Tibial artery (tissue), 4 donors: ENCODE data around the gene ZMYM2.
"Not testable (repeated sequence)": the region's sequence is repeated elsewhere in the genome, so short reads cannot be mapped to it uniquely, and the experiment has no call there.

ENCODE experiments used
- DNase-seq, 2 donors: peaks; one replicate each; pipeline ENCODE4 v3.0.0-alpha.2; 2019
- H3K27ac ChIP-seq, 2 donors: fragments of 200-600 bp; sonication (generic) in 1 of 2; 1 replicate in 1 of 2; 2 replicates in 1 of 2; pipeline ENCODE4 v1.5.1; 2018 to 2019; ENCODE audit warnings: mild to moderate bottlenecking in 1 of 2
- H3K27me3 ChIP-seq, 2 donors: fragments of 200-600 bp; sonication (generic) in 1 of 2; one replicate each; pipeline versions ENCODE4 v1.5.1 to v1.6.0; 2016 to 2019
- H3K36me3 ChIP-seq, 3 donors: fragments of 200-600 bp; sonication (generic) in 2 of 3; one replicate each; pipeline ENCODE4 v1.5.1; 2016 to 2019; ENCODE audit warnings: mild to moderate bottlenecking in 2 of 3
- H3K4me1 ChIP-seq, 4 donors: fragments of 200-600 bp; sonication (generic) in 2 of 4; 1 replicate in 3 of 4; 2 replicates in 1 of 4; pipeline ENCODE4 v1.5.1; 2016 to 2019
- H3K4me3 ChIP-seq, 2 donors: fragments of 200-600 bp; sonication (generic) in 1 of 2; 1 replicate in 1 of 2; 2 replicates in 1 of 2; pipeline ENCODE4 v1.5.1; 2018 to 2019; ENCODE audit warnings: mild to moderate bottlenecking in 2 of 2
- H3K9me3 ChIP-seq, 3 donors: fragments of 200-600 bp; sonication (generic) in 1 of 3; one replicate each; pipeline ENCODE4 v1.5.1; 2016 to 2019
- intact Hi-C: fragments of 100-400 bp; cut with DNase I; formaldehyde crosslinking; loops from one replicate; pipeline ENCODE4 v1.15.0; 2023; ENCODE audit warnings: low total_unique reads
- TF ChIP-seq, protein P1 (sequence below), 2 experiments: fragments of 200-600 bp in 1 of 2; fragments of 450-650 bp in 1 of 2; IDR thresholded peaks; one replicate each; pipeline ENCODE4 v1.5.1; 2017 to 2019; ENCODE audit warnings: antibody characterized with exemption in 2 of 2, mild to moderate bottlenecking in 1 of 2, moderate library complexity in 1 of 2

Gene ZMYM2

DNA sequence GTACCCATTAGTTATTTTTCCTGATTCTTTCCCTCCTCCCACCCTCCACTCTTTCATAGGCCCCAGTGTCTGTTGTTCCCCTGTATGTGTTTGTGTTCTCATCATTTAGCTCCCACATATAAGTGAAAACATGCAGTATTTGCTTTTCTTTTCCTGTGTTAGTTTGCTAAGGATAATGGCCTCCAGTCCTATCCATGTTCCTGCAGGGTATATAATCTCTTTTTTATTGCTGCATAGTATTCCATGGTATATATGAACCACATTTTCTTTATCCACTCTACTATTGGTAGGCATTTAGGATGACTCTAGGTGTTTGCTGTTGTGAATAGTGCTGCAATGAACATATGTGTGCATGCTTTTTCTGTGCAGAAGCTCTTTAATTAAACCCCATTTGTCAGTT, 79.4 kb downstream of the ZMYM2 start:
- no peaks in the 10 kb centered on the region for H3K9me3 ChIP-seq
- no peak overlapping the region for H3K4me3 ChIP-seq
- H3K4me1 ChIP-seq = no peaks in the 10 kb centered on the region
- DNase-seq = no peak
- TF ChIP-seq, protein P1, sequence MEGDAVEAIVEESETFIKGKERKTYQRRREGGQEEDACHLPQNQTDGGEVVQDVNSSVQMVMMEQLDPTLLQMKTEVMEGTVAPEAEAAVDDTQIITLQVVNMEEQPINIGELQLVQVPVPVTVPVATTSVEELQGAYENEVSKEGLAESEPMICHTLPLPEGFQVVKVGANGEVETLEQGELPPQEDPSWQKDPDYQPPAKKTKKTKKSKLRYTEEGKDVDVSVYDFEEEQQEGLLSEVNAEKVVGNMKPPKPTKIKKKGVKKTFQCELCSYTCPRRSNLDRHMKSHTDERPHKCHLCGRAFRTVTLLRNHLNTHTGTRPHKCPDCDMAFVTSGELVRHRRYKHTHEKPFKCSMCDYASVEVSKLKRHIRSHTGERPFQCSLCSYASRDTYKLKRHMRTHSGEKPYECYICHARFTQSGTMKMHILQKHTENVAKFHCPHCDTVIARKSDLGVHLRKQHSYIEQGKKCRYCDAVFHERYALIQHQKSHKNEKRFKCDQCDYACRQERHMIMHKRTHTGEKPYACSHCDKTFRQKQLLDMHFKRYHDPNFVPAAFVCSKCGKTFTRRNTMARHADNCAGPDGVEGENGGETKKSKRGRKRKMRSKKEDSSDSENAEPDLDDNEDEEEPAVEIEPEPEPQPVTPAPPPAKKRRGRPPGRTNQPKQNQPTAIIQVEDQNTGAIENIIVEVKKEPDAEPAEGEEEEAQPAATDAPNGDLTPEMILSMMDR (IDR thresholded peaks at IDR 0.05) = no peak
- intact Hi-C loops = no loop called here
- peaks cover 48 to 52% (median 51%) of the 10 kb centered on the region in 3 donors for H3K36me3 ChIP-seq
- H3K27ac ChIP-seq = no peak overlapping the region
- no peaks in the 10 kb centered on the region for H3K27me3 ChIP-seq

DNA sequence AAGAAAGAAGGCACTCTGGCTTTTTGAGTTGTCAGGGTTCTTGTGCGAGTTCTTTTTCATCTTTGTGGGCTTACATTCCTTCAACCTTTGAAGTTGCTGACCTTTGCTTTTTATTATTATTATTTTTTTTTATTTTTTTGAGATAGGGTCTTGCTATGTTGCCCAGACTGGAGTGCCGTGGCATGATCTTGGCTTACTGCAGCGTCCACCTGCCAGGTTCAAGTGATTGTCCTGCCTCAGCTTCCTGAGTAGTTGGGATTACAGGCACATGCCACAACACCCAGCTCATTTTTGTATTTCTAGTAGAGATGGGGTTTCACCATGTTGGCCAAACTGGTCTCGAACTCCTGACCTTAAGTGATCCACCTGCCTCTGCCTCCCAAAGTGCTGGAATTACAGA, 84.1 kb downstream of the ZMYM2 start:
- H3K27ac ChIP-seq, H3K27me3 ChIP-seq, H3K4me1 ChIP-seq, H3K4me3 ChIP-seq, H3K9me3 ChIP-seq, DNase-seq, intact Hi-C loops: not testable (repeated sequence)
- peaks cover 20 to 47% (median 24%) of the 10 kb centered on the region in 3 donors for H3K36me3 ChIP-seq

DNA sequence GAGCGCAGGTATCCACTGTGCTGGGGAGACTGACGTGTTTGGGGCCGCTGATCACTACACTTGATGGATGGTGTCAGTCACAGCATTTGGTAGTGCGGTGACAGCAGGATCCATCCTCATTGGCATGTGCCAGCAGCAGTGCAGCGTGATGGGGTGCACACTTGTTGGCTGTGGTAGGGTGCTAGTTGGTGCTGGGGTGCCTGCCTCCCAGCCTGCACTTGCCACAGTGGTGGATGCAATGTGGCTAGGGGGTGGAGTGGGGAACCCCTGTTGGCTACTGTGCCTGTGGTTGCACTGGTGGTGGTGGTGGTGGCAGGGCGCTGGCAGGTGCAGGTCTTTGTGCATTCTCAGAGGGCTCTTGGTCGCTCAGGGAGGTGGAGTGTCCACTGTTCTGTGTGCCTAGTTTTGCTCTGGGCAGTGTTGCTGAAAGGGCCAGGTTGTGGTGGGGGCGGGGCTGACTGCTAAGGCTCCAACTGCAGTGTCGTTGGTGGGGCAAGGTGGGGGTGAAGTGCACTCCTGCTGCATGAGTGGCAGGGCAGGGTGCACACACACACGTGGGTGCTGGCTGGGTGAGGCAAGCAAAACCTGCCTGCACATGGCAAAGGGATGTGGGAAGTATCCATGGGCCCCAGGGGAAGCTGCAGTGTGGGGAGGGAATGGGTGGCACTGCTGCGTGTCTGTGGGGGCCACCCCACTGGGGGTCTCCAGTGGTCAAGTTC, 84.8 kb downstream of the ZMYM2 start:
- H3K27me3 ChIP-seq = no peaks in the 10 kb centered on the region
- peaks cover 14 to 39% (median 17%) of the 10 kb centered on the region in 3 donors for H3K36me3 ChIP-seq
- no peak overlapping the region for H3K27ac ChIP-seq
- no peak overlapping the region for H3K4me3 ChIP-seq
- no peak for DNase-seq
- no peaks in the 10 kb centered on the region for H3K4me1 ChIP-seq
- TF ChIP-seq, protein P1 (IDR thresholded peaks at IDR 0.05) = no peak
- intact Hi-C loops = no loop called here
- no peaks in the 10 kb centered on the region for H3K9me3 ChIP-seq

DNA sequence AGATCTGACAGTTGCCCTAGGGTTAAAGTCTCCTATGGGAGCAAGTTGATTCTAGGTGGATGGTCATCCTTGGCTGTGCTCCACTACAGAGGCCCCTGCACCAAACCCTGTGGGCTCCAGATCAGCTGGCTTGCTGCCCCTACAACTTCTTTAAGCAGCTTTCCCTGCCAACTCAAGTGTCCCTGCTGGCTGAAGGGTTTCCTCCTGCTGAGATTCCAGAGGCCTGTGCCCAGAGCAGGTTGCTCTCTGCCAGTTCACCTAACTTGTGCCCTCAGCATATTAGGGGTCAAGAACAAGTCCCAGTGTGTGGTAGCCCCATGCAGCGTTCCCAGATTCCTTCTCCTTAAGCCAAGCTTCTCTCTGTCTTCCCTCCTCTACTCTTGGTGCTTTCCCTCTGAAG, 85.6 kb downstream of the ZMYM2 start:
- TF ChIP-seq, protein P1 (IDR thresholded peaks at IDR 0.05) = no peak
- H3K36me3 ChIP-seq = peaks cover 14 to 35% (median 17%) of the 10 kb centered on the region in 3 donors
- H3K9me3 ChIP-seq = no peaks in the 10 kb centered on the region
- H3K27me3 ChIP-seq = no peaks in the 10 kb centered on the region
- no peak overlapping the region for H3K4me3 ChIP-seq
- no peak overlapping the region for H3K27ac ChIP-seq
- no peak for DNase-seq
- intact Hi-C loops = no loop called here
- no peaks in the 10 kb centered on the region for H3K4me1 ChIP-seq

DNA sequence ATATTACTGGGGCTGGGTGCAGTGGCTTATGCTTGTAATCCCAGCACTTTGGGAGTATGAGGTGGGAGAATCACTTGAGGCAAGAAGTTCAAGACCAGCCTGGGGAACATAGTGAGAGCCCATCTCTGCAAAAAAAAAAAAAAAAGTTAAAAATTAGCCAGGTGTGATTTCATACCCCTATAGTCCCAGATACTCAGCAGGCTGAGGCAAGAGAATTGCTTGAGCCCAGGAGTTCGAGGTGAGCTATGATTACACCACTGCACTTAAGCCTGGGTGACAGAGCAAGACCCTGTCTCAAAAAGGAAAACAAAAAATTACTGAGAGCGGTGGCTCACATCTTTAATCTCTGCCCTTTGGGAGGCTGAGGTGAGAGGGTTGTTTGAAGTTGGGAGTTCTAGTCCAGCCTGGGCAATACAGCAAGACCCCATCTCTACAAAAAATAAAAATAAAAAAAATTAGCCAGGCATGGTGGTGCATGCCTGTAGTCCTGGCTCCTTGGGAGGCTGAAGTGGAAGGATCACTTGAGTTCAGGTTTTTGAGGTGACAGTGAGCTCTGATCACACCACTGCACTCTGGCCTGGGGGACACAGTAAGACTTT, 87.5 kb downstream of the ZMYM2 start:
- Histone ChIP-seq H3K4me3 (no peak overlapping the region), H3K4me1 (no peaks in the 10 kb centered on the region), H3K9me3 (no peaks in the 10 kb centered on the region), H3K36me3 (peaks cover 14 to 29% (median 17%) of the 10 kb centered on the region in 3 donors), H3K27me3 (no peaks in the 10 kb centered on the region), H3K27ac (no peak overlapping the region)
- no peak for DNase-seq
- TF ChIP-seq, protein P1 (IDR thresholded peaks at IDR 0.05) = no peak
- intact Hi-C loops = no loop called here
